Measurements from ENCODE around the gene LRSAM1.

Gene LRSAM1

DNA sequence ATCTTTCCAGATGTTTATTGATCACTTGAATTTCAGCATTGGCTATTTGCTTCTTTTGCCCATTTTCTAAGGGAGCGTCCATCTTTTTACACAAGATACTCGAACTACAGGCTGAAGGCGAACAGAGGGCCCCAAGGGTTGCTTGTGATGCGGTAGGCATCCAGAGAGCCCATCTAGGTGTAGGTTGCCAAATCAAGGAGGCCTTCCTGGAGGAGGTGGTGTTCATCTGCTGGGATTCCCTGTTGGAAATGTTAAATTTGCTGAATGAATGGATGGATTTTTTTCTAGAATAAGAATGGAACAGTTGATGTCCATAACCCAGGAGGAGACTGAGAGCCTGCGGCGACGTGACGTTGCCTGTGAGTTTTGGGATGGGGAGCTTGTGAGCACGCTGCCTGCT, 31.4 kb downstream of the LRSAM1 start:
- TF ChIP-seq, protein P1, sequence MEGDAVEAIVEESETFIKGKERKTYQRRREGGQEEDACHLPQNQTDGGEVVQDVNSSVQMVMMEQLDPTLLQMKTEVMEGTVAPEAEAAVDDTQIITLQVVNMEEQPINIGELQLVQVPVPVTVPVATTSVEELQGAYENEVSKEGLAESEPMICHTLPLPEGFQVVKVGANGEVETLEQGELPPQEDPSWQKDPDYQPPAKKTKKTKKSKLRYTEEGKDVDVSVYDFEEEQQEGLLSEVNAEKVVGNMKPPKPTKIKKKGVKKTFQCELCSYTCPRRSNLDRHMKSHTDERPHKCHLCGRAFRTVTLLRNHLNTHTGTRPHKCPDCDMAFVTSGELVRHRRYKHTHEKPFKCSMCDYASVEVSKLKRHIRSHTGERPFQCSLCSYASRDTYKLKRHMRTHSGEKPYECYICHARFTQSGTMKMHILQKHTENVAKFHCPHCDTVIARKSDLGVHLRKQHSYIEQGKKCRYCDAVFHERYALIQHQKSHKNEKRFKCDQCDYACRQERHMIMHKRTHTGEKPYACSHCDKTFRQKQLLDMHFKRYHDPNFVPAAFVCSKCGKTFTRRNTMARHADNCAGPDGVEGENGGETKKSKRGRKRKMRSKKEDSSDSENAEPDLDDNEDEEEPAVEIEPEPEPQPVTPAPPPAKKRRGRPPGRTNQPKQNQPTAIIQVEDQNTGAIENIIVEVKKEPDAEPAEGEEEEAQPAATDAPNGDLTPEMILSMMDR (conservative IDR thresholded peaks at IDR 0.05), result no peak
- H3K27ac ChIP-seq, result no peak overlapping the region

DNA sequence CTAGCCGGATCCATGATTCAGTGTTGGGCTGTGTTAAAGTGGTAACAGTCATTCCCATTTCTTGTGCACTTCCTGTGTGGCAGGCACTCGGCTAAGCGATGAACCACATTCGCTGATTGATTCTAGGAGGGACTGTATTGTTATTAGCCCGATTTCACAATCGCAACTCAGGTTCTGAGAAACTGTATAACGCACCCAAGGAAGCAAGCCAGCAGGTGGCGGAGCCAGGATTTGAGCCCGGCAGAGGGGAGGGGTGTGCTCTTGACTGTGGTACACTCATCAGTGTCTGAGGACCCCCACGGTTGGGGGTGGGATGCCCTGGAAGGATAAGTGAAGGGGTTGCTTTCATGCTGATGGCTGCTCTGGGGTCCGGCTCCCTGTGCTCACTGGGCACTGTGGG, 34.7 kb downstream of the LRSAM1 start:
- peak overlapping the region; percentile 64 for H3K27ac ChIP-seq
- TF ChIP-seq, protein P1 (conservative IDR thresholded peaks at IDR 0.05), result no peak

DNA sequence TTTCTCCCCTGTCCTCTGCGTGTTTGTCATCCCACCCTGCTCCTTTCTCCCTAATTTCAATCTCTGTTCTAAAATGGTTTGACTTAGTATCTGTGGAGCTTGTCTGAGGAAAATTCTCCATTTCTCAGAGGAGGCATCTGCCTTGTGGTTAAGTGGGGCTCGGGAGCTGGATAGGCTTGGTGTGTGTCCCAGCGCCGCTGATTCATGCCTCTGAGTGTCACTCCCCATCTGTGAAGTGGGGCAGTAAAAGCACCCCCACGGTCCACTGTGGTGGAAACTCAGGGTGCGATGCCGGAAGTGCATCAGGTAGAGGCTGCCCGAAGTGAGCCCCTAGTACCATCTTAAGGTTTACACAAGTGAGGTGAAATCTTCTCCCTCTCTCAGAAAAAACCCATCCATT, 37.6 kb downstream of the LRSAM1 start:
- TF ChIP-seq, protein P1 (conservative IDR thresholded peaks at IDR 0.05), result no peak
- H3K27ac ChIP-seq, result no peak overlapping the region

DNA sequence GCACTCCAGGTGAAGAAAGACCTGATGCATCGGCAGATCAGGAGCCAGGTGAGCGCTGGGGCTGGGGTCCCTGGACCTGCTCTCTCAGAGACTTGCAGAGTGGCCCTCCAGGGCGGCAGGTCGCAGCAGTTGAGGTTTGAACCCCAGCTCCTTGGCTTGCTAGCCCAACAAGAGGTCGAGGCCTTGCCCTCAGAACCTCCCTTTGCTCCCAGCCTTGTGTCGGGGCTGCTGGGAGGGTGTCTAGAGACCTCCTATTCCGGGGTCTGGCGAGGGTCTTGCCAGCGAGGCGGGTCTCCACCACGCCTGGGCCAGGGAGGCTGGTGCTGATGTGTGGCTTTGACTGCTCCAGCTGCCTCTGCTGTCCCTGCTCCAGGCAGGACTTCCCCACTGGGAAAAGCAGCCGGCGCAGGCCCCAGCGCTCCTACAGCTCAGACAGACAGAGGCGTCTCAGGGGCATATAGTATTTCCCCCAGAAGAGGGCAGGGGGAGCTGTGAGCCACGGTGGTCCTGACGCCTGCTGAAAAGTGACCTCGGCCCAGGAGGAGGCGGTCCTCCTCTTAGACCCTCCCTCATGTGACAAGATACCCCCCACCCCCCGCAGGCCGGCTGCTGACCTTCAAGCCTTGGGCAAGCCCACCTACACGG, 38.3 kb downstream of the LRSAM1 start:
- TF ChIP-seq, protein P1 (conservative IDR thresholded peaks at IDR 0.05), result 0 out of 2 replicates have a peak, but pooled peaks have one; percentile 6
- H3K27ac ChIP-seq, result no peak overlapping the region

DNA sequence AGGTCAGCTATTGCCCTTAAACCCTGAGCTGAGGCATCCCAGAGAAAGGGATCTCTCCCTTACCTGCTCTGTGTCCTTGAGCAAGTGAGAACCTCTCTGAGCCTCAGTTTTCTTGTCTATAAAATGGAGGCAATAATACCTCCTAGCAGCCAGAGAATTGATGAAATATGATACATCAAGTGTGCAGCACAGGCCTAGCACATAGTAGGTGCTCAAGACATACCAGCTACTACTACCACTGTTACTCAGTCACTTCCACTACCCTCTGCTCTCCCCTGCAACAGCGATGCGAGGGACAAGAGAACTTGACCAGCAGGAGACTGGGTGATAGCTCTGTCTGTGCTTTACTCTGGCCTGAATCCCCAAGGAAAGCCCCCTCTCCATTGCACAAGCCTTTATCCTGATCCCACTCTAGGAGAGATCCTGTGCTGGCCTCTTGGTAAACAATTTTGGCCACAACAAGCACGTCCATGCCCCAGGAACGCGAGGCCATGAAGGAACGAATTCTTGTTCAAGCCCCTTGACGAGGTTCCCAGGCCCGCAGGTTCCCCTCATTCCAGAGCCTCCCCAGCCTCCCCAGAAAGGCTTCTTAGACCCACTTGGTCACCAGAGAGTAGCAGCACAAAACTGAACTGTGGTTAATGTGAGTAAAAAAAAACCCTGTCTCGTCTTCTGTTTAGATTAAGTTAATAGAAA, 39.4 kb downstream of the LRSAM1 start:
- TF ChIP-seq, protein P1 (conservative IDR thresholded peaks at IDR 0.05), result no peak
- no peak overlapping the region for H3K27ac ChIP-seq

DNA sequence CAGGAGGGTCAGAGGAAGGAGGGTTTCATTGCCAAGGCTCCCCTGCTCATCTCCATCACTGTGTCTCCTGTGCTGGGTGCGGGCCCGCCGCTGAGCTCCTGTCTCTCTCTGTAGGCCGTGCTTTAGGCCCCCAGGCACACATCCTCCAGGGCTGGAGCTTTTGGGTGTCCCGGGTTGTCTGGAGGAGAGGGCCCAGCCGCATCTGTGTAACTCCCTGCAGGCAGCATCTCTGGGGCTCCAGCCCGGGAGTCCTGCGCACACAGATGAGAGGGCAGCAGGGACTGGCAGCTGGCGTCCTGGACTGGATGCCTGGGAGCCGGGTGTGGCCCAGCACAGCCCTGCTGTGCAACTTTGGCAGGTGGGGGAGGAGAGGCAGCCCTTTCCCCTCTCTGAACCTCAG, 40.2 kb downstream of the LRSAM1 start:
- H3K27ac ChIP-seq, result no peak overlapping the region
- TF ChIP-seq, protein P1 (conservative IDR thresholded peaks at IDR 0.05), result no peak

DNA sequence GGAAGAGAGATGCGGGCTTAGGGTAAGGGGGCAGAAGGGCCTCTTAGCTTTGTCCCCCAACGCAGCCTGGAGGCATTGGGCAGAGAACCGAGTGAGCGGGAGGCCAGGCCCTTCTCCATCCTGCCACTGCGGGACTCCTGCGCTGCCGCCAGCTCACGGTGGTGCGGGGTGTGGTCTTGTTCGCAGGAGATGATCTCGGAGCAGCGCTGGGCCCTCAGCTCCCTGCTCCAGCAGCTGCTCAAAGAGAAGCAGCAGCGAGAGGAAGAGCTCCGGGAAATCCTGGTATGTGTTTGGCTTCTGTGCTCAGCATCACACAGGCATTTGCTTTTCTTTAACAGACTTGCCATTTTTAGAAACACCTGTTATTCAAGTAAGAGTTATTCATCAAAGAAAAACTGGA, 41.3 kb downstream of the LRSAM1 start:
- TF ChIP-seq, protein P1 (conservative IDR thresholded peaks at IDR 0.05), result no peak
- no peak overlapping the region for H3K27ac ChIP-seq
